GM12878 (cell line): ENCODE results near the gene USE1.

Experiments used
- CTCF ChIP-seq, 3 experiments: IDR thresholded peaks in 2 of 3; conservative IDR thresholded peaks in 1 of 3; 2 replicates each; pipeline ENCODE4 v1.5.1; 2011; ENCODE audit warnings: low read depth in 3 of 3, low read length in 3 of 3, mild to moderate bottlenecking in 3 of 3, control low read depth in 2 of 3, moderate library complexity in 2 of 3, inconsistent platforms in 1 of 3, mixed read lengths in 1 of 3; ENCODE audit not compliant: control insufficient read depth in 2 of 3, insufficient read depth in 1 of 3; ENCODE audit errors: extremely low read depth in 1 of 3
- EP300 ChIP-seq, 2 experiments: fragments of 150-350 bp in 1 of 2; IDR thresholded peaks; 2 replicates each; pipeline ENCODE4 v1.6.1; 2011 to 2012; ENCODE audit warnings: low read depth in 2 of 2, low read length in 2 of 2, borderline replicate concordance in 1 of 2, improper control_type of control experiment in 1 of 2, inconsistent platforms in 1 of 2; ENCODE audit not compliant: control insufficient read depth in 1 of 2
- FOXK2 ChIP-seq: fragments of 450-650 bp; IDR thresholded peaks from 2 replicates; pipeline ENCODE4 v1.6.1; 2017; ENCODE audit warnings: mild to moderate bottlenecking, moderate library complexity
- JUND ChIP-seq: IDR thresholded peaks from 2 replicates; pipeline ENCODE4 v1.6.1; 2012; ENCODE audit warnings: low read depth, mild to moderate bottlenecking, low read length, improper control_type of control experiment, moderate library complexity
- SREBF1 ChIP-seq: IDR thresholded peaks from 2 replicates; pipeline ENCODE4 v1.6.1; 2012; ENCODE audit warnings: mild to moderate bottlenecking, low read length
- ZNF384 ChIP-seq: IDR thresholded peaks from 2 replicates; pipeline ENCODE4 v1.6.1; 2012; ENCODE audit warnings: low read depth, mild to moderate bottlenecking, low read length, improper control_type of control experiment, borderline replicate concordance
- ZNF687 ChIP-seq: fragments of 450-650 bp; IDR thresholded peaks from 2 replicates; pipeline ENCODE4 v1.6.1; 2017; ENCODE audit warnings: mild to moderate bottlenecking, moderate library complexity
- ZSCAN29 ChIP-seq: fragments of 450-650 bp; IDR thresholded peaks from 2 replicates; pipeline ENCODE4 v1.6.1; 2017; ENCODE audit warnings: mild to moderate bottlenecking, moderate library complexity
- TF ChIP-seq, protein P1 (sequence below): IDR thresholded peaks from 2 replicates; pipeline ENCODE4 v1.6.1; 2012; ENCODE audit warnings: low read depth, low read length, improper control_type of control experiment
- TF ChIP-seq, protein P2 (sequence below): fragments of 450-650 bp; IDR thresholded peaks from 2 replicates; pipeline ENCODE4 v1.6.1; 2016; ENCODE audit warnings: mild to moderate bottlenecking, moderate library complexity, borderline replicate concordance
- TF ChIP-seq, protein P3 (sequence below): IDR thresholded peaks from 2 replicates; pipeline ENCODE4 v1.6.1; 2011; ENCODE audit warnings: low read depth, low read length, improper control_type of control experiment, borderline replicate concordance

GRCh38 chr19:17248011-17248776 lies 33.0 kb downstream of the USE1 start:
- TF ChIP-seq, protein P1, sequence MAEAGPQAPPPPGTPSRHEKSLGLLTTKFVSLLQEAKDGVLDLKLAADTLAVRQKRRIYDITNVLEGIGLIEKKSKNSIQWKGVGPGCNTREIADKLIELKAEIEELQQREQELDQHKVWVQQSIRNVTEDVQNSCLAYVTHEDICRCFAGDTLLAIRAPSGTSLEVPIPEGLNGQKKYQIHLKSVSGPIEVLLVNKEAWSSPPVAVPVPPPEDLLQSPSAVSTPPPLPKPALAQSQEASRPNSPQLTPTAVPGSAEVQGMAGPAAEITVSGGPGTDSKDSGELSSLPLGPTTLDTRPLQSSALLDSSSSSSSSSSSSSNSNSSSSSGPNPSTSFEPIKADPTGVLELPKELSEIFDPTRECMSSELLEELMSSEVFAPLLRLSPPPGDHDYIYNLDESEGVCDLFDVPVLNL = no peak
- TF ChIP-seq ZNF687 = no peak
- no peak for TF ChIP-seq FOXK2
- TF ChIP-seq ZNF384 = no peak
- TF ChIP-seq JUND = no peak
- TF ChIP-seq, protein P2, sequence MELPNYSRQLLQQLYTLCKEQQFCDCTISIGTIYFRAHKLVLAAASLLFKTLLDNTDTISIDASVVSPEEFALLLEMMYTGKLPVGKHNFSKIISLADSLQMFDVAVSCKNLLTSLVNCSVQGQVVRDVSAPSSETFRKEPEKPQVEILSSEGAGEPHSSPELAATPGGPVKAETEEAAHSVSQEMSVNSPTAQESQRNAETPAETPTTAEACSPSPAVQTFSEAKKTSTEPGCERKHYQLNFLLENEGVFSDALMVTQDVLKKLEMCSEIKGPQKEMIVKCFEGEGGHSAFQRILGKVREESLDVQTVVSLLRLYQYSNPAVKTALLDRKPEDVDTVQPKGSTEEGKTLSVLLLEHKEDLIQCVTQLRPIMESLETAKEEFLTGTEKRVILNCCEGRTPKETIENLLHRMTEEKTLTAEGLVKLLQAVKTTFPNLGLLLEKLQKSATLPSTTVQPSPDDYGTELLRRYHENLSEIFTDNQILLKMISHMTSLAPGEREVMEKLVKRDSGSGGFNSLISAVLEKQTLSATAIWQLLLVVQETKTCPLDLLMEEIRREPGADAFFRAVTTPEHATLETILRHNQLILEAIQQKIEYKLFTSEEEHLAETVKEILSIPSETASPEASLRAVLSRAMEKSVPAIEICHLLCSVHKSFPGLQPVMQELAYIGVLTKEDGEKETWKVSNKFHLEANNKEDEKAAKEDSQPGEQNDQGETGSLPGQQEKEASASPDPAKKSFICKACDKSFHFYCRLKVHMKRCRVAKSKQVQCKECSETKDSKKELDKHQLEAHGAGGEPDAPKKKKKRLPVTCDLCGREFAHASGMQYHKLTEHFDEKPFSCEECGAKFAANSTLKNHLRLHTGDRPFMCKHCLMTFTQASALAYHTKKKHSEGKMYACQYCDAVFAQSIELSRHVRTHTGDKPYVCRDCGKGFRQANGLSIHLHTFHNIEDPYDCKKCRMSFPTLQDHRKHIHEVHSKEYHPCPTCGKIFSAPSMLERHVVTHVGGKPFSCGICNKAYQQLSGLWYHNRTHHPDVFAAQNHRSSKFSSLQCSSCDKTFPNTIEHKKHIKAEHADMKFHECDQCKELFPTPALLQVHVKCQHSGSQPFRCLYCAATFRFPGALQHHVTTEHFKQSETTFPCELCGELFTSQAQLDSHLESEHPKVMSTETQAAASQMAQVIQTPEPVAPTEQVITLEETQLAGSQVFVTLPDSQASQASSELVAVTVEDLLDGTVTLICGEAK = no peak
- no peak for TF ChIP-seq SREBF1
- TF ChIP-seq, protein P3, sequence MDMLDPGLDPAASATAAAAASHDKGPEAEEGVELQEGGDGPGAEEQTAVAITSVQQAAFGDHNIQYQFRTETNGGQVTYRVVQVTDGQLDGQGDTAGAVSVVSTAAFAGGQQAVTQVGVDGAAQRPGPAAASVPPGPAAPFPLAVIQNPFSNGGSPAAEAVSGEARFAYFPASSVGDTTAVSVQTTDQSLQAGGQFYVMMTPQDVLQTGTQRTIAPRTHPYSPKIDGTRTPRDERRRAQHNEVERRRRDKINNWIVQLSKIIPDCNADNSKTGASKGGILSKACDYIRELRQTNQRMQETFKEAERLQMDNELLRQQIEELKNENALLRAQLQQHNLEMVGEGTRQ = no peak
- no peak for TF ChIP-seq CTCF (IDR thresholded peaks at IDR 0.05 in 2 of 3, conservative IDR thresholded peaks at IDR 0.05 in 1 of 3; ENCODE audit: control insufficient read depth in 2 of 3, extremely low read depth in 1 of 3, insufficient read depth in 1 of 3, low read depth in 3 of 3, low read length in 3 of 3)
- no peak for TF ChIP-seq ZSCAN29
- TF ChIP-seq EP300 (IDR thresholded peaks at IDR 0.05; ENCODE audit: borderline replicate concordance in 1 of 2, control insufficient read depth in 1 of 2, low read depth in 2 of 2, low read length in 2 of 2) = no peak
